GM18517 (cell line): Measurements from ENCODE around the gene OR5K1.
A peak's percentile ranks its signal among the peaks of the same experiment; 100 is the strongest.

ENCODE experiments used
- ATAC-seq: cut with Tn5 transposase; IDR thresholded peaks from one replicate; pipeline ENCODE4 v1.9.1; 2021; ENCODE audit warnings: mild to moderate bottlenecking, moderate library complexity; ENCODE audit not compliant: unreplicated experiment

Gene OR5K1

DNA sequence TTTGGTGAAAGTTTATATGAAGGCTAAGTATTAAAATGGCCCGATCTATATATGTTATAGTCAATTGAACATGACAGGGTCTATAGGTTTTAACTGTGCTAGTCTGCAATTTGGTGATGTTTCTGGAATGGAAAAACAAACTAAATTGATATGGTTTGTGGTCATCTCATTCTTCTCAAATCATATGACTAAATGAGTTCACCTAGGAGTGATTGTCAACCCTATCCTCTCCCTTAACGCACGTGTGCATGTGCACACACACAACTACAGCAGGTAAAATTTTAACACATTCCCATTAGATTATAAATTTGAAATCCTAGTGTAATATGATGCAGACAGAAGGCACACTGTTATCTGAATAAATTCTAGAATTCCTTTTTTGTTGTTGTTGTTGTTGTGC lies 50.7 kb downstream of the OR5K1 start:
- no peak for ATAC-seq

DNA sequence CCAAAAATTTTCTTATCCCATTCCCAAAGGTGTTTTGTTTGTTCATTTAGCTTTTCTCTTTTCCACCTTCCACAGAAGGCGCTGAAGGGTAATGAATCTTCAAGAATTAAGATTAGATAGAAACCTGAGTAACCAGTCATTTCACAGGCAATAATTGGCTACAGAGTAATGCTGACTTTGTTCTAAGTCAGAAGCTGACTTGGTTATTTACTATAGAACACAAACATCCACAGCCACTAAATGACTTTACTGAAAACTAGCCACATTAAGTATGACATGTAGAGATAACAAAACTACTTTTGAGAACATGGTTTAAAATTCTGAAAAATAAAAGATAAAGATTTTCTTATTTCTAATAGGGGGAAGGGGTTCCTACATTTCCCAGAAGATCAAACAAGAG lies 51.9 kb downstream of the OR5K1 start:
- no peak for ATAC-seq

DNA sequence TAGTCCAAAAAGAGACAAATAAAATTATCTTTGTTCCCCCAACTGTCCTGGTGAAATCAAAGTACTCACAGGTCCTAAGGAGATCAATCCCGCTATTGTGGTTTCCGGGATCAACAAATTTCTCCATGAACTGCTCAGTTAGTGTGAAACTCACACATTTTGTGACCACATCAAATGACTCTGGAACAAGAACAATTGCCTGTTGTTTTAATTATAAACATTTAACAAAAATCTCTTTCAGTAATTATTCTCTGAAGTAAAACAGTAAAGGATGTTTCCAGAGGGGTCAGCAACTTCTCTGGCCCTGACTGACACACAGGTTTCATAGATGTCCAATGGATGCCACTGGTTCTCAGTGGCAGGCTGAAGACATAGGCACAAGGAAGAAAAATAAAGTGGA lies 55.8 kb downstream of the OR5K1 start:
- no peak for ATAC-seq

DNA sequence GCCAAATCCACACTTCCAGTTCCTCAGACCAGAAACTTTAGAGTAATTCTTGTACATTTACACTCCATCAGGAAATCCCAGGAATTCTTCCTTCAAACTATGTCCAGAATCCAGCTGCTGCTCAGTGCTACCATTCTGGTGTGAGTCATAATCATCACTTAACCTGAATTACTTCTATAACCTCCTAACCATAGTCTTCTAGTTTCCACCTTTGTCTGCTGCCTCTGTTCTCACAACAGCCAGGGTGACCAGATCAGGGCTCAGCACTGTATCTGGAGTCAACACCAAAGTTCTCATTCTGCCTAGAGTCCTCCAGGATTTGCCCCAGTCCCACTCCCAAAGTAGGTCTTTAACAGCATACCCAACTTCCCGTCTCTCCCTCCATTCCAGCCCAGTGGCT lies 56.4 kb downstream of the OR5K1 start:
- no peak for ATAC-seq

DNA sequence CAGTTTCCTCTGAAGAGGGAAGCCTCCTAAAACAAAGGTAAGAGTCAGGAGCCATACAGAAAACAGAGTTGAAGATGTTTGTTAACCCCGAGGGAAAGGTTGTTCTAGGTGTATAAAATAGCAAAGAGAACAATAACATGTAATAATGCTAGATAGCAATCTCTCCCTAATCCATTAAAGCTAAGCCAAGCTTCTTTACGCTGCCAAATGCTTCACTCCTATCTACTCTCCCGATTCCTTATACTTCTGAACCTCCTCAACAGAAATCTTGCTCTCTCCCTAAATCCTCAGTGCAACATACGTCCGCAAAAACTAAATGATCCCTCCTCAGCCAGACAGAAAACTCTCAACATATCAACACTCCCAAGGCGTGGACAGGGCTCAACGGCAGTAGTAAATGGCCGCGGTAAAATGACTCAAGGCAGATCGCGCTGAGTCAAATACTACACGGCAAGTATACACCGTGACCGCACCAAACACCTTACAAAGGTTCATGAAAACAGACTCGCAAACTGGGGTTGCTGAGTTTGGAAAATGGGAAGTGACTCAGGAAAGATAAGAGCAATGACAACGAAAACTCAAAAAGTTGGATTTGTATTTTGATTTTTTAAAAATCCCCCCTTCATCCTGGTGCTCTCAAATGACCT lies 59.0 kb downstream of the OR5K1 start:
- peak; percentile 40 for ATAC-seq
